HT-29 (cell line): ENCODE measurements around the gene TEX2. TPM values are rescaled to one million over a fixed set of nuclear protein-coding genes. Genes with fewer than 3 reads are reported as not detected.

ENCODE experiments used
- DNase-seq: peaks from one replicate; pipeline ENCODE4 v3.0.0-alpha.2; 2015; ENCODE audit warnings: low spot score
- total RNA-seq: library from RNA; depleted of rRNA; stranded (reverse); fragments of >200 nt; shearing (Covaris generic); gene quantifications from 2 replicates; pipeline ENCODE4 v1.2.3, GENCODE V29; 2014

The TEX2 gene
- total RNA-seq, 1 experiment from 2014 or later: 9.8 TPM

DNA sequence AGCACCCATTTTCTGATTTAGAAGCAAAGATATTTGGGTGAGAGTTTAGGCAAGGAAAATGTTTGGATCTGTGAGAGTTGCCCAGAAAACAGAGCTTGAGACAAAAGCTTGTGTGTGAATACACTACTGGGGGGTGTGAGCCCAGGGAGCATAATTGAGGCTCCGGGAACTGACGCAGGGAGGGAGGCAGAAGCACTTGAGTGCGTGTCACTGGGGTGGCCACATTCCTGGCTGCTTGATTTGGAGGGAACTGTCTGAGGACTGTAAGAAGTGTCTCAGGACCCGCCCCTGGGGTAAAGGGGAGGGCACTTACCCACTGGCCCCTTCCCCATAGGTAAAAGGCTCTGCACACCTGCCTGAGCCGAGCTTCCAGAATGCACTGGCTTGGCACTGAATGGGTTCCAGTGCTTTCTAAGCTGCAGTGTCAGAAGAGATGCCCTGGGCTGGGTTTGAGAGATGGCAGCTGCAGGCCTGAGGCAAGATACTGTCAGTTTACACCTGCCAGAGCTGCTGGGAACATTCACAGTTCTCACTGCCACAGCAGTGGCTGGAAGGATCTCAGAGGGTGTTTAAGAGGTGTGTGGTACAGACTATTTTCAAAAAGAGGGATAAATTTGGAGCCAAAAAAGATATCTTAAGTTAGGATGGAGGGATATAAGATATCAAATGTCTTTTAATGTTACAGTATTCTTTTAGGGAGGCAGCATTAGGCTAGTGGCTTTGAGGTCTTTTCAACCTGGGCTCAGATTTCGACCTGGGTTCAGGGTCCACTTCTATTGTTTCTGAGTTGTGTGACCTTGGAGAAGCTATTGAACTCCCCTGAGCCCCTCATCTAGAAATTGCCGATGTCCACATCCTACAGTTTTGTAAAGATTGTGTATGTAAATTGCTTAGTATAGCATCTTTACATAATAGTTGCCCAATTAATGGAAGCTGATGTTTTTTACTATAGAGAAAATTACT is 6.9 kb upstream of the TEX2 start:
- no peak for DNase-seq

DNA sequence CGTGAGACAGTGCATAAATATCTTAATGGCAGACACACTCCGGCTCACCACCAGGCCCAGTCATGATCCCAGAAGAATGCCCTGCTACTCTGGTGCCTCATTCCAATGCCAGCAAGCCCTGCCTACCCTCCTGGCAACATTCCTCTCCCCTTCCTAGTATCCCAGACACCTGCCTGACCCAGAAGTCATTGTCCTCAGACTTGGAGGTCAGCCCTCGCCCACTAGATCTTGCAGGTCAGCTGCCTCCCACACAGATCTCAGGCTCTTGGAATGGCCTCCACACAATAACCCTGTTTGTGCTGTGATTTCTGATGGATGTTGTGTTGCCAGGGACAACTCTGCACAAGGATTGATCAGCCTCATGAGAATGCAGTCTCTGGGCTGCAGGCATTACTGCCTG is 1.8 kb upstream of the TEX2 start:
- no peak for DNase-seq

DNA sequence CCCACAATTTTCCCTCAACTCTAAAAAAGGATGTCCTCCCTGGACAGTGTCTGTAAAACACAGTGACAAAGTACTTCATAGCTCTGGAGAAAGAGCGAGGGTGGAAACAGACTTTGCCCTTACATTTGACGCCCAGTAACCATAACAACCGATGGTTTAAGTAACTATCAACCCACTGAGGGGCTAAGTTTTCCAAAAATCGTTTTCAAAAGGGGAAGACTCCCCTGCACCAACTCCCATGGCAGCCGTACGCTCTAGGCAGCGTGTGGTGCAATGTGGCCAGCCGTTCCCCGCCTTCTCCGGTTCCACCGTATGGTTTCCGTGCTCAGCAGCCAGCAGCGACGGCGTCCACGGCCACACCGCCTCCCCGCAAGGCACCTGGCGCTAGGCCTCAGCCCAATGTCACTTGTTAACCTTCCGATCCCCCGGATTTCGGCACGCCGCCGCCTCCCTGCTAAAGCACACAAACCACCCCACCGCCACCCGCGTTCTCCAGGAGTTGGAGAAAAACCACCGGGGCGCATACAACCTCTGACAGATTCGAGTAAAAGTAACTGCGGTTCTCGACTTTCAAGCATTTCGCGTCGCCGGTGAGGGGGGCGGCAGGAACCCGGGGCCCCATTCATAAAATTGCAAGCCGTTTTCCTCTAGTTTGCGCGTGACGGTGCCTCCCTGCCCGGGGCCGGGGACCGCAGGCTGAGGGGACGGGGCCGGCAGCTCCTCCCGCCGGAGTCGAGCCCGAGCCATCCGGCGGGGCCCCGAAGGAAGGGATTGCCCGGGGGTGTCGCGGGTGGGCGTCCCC is 661 bp downstream of the TEX2 start:
- peak; percentile 54 for DNase-seq

DNA sequence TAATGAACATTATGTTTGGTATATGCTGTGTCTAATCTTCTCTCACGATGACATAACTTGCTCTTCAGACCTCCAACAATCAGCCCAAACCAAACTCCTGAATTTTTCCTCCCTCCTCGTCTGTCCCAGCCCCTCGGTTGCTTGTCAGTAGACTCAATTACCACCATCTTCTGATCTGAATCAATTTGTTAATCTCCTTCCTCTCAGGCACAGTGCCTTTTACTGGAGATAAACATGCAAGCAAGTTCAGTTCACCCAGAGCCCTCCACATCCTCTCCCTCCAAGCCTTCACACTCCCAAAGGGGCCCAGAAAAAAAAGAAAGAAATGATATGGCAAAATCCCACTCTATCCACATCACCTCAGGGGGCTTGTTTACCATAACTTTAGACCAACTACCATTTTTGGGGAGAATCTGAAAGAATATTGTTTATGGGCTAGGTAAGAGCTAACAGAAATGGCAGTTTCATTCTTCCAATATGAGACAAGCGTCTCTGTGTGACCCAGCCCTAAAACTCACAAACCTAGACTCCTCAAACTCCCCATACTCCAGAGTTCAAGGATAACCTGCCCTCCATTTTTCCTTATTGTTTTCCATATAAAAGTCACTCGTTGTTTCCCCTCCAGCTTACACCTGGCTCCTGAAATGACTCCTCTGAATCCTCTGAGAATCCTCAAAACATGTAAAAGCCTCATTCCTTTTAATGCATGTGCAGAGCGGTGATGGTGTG is 1.5 kb downstream of the TEX2 start:
- DNase-seq: no peak

DNA sequence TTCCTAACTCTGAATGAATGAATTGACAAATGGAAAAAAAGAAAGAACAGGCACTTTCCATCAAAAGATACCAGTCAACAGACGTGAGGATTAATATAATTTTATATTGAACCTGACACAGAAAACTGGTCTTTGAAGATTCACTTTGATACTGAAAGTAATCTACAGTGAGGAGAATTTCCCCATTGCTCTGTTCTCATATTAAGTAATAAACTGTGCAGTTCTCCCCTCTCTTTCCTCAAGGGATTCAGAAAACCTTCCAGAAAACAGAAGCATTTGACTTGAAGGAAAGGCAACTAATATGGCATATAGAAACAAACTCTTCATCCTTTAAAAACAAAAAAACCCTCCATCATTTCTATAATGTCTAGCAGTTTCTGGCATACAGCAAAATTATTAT is 2.2 kb downstream of the TEX2 start:
- DNase-seq: no peak

DNA sequence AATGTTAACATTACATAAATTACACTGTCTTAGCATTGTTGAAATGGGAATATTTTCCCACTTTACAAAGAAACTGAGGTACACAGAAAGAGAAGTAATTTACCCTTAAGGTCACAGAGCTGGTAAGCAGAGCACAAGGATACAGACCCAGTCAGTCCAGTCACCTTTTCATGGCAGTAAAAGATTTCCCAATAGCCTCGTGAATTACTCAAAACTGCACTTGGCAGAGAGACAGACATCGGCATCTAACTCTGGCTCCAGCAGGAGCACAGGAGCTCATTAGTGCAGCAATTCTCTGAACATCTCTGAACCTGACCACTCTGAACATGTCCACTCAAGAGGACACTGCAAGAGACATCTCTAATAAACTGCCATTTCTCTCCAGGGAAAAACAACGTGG is 3.1 kb downstream of the TEX2 start:
- no peak for DNase-seq

DNA sequence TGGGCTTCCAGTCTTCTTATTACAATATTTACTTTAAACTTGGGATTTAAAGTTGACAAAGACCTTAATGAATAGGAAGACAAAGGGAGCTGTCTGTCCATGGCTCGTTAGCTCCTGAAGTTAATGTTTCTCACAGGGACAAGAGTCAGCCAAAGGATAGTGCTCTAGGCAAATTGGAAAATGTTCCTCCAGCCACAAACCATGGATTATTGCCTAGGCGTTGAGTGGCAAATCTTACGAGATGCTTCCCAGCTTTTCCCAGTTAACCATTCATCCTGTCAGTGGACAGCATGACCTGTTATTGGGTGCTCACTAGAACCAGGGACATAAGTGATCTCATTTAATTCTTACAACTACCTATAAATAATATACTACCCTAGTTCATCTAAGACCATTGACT is 3.6 kb downstream of the TEX2 start:
- DNase-seq: no peak

DNA sequence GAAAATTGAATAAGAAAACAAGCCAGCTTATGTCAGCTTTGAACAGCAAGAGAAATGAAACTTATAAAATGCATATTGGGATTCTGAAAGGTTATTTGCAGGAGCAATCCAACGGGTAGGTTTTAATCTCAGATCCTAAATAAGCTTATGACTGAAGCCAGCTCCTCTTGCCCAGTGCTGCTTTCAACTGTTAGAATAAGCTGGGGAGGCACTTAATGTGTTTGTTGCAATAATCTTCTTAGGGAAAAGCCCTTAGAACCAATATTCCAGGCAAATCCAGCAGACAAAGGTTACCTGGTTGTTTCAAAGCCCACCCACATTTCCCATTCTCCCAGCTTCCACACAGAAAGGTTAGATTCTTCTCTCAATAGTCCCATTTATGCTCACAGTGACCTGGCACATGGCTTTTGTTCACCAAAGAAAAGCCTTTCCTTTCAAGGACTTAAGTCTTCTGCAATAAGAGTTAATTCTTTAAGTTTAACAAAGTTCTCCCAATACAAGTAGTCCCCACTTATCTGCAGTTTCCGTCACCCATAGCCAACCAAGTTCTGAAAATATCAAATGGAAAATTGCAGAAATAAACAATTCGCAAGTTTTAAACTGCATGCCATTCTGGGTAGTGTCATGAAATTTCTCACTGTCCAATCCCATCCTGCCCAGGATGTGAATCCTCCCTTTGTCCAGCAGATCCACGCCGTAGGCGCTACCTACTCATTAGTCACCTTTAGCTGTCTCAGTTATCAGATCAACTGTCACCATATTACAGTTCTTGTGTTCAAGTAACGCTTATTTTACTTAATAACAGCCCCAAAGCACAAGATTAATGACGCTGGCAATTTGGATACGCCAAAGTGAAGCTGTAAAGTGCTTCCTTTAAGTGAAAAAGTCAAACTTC is 5.9 kb downstream of the TEX2 start:
- no peak for DNase-seq

DNA sequence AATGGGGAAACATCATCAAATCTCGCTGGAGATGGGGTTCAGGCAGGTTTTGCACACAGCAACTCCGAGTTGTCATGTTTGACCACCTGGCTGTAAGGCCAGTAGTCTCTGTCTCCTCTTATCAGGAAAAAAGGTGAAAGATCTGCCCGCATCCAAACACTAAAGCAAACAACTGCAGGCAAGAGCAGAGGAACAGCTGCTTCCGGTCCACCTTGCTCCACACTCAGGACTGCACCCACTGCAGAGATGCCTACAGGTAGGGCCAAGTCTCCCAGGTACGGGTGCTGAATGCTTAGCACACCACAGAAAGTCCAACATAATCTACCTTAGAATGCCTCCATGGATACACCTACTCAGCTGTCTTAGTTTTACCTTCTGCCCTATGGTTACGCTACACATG is 7.3 kb downstream of the TEX2 start:
- DNase-seq: no peak

DNA sequence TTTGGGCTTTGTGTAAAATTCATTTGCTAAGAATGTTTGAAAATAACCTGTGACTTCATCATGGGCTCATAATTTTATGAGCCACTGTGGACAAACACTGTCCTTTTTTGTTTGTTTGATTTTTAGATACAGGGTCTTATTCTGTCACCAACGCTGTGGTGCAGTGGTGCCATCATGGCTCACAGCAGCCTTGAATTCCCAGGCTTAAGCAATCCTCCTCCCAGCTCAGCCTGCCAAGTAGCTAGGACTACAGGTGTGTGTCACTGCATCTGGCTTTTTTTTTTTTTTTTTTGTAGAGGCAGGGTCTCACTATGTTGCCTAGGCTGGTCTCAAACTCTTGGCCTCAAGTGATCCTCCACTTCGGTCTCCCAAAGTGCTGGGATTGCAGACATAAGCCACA is 8.3 kb downstream of the TEX2 start:
- DNase-seq: no peak

DNA sequence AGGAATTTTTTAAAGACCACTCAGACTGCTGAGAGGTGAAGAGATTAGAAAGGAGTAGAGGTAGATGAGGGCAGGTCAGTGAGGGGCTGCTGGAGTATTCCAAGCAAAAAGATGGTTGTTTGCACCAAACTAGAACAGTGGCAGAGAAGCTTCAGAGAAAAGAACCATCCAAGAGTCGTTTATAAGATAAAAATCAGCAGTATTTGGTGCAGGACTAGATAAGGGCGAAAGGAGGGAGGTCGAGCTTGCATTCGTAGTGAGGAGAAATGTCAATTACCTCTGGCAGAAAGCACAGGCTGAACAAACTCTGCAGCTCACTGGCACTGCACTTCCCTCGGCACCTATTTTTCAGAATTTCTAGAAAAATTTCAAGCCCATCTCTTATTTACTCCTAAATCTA is 9.6 kb downstream of the TEX2 start:
- DNase-seq: no peak

DNA sequence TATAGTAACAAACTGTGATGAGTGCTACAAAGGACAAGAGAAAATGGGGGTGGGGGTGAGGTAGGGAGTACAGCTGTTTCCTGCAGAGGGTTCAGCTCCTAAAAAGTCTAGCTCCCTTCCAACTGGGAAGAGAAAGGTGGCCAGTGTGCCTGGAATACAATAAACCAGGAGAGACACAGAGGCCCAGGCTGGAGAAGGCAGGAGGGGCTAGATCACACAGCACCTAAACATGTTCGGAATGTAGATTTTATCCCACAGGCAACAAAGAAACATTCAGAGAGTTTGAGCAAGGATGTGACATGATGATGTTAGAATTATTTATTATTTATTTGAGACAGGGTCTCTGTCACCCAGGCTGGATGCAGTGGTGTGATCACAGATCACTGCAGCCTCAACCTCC is 10.2 kb downstream of the TEX2 start:
- no peak for DNase-seq

DNA sequence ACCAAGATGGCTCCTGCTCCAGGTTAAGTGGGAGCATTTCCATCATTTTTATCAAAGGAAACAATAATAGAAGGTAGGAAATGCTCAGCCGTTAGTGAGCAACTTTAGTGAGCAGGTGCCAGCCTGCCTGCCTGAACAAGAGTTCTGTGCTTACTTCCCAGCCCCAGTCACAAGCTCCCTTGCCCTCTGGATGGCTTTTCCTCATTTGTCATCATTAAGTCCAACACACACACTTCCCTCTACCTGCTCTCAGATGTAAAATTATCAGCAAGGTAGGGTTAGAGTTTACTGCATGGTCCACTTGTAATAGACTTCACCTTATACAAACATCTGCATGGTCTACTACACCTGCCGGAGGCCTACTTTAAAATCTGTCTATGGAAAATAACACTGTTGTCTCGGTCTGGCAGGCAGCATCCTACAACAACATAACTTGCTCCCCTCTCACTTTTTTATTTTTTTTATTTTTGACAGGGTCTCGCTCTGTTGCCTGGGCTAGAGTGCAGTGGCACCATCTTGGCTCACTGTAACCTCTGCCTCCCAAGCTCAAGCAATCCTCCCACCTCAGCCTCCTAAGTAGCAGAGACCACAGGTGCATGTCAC is 12.7 kb downstream of the TEX2 start:
- no peak for DNase-seq

DNA sequence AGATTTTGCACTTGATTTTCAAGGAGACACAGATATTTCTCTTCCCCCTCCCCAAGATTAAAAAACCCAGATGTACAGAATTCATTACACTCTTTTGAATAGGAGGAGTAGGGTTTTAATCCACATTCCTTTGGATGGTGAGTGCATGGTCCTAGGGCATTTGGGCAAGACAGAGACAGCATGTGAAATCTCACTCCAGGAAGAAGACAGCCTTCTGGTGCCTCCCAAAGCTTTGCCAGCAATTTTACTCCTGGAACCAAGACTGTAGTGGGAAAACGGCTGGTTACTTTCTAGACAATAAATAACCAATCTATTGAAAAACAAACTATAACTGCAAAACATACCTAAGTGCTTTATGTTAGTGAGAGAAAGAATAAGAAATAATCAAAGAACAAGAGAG is 15.2 kb downstream of the TEX2 start:
- DNase-seq: no peak

DNA sequence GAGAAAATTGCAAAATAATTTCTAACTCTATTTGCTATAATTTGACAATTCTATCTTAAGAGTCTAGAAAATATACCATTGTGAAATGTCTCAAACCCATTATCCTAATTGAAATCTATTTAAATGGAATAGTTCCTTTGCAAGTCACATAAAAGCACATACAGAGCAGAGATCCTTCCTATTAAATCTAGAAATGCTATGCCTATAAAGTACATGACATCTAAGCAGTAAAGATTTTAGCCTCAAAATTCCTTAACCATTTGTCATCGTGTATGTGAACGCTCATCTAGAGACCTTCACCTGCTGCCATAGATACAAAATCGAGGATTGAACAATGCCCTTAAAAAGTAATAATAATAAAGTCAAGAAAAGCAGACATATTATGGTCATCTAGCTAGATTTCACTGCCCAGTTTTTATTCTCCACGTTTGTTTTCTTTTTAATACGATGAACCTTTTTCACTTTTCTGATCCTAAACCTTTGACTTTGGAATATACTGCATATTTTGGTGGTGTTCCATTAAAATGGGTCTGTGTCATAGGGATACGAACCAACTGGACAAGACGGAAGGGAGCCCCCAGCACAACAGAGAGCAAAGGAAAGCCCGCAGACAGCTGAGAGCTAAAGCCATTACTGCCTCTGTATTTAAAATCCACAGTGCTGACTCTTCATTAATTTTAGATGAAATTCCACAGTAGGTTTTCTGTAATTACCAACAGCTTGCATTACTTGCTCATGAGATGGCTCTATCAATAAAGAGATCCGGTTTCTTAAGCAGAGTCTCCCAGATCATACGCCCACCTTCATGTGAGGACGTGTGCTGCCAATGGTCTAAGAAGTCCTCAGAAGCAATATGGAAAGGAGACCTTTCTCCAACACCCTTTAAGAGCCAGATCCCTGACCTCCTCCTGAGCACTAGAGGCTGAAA is 17.6 kb downstream of the TEX2 start:
- no peak for DNase-seq

DNA sequence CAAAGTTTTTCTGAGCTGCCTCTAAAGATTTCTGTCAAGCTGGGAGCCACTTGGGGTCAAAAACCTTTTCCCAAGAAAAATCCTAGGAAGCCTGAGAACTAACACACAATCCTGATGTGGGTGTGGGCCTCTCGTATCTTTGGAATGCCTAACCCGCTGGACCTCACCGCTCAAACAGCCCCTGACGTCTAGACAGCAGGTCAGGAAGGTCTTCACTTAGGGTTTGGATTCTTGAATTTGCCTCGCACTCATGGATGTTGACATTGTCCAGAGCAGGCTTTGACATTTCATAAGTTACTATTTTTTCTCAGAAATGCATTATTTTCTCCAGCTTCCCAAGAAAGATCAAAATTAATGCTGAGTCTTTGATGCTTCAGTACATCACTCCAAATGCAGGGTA is 18.9 kb downstream of the TEX2 start:
- DNase-seq: no peak

DNA sequence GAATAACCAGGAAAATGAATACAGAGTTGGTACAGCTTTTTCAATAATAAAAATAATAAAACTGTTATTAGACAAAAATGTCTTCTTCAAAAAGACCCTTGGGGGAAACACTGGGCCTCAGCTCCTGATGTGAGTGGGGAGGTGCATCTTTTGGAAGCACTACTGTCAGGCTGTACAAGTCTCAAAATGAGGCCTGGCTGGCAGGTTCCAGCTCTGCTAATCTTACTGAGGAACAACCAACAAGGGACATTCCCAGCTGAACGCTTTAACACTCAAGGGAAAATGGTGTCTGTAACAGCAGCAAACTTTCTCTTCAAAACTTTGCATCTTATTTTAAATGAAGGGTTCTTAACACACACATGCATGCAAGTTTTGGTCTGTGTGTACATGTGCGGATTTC is 19.7 kb downstream of the TEX2 start:
- no peak for DNase-seq

DNA sequence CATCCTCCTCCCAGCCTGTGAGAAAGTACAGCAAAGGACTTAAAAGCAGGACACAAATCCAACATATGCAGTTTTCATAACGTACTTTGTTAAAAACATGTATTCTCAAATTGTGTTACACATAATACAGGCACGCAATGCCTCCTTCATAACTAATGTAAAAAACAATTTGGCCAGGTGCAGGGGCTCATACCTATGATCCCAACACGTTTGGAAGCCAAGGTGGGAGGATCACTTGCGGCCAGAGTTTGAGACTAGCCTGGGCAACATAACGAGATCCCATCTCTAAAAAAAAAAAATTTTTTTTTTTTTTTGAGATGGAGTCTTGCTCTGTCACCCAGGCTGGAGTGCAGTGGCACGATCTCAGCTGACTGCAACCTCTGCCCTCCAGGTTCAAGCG is 20.4 kb downstream of the TEX2 start:
- no peak for DNase-seq

DNA sequence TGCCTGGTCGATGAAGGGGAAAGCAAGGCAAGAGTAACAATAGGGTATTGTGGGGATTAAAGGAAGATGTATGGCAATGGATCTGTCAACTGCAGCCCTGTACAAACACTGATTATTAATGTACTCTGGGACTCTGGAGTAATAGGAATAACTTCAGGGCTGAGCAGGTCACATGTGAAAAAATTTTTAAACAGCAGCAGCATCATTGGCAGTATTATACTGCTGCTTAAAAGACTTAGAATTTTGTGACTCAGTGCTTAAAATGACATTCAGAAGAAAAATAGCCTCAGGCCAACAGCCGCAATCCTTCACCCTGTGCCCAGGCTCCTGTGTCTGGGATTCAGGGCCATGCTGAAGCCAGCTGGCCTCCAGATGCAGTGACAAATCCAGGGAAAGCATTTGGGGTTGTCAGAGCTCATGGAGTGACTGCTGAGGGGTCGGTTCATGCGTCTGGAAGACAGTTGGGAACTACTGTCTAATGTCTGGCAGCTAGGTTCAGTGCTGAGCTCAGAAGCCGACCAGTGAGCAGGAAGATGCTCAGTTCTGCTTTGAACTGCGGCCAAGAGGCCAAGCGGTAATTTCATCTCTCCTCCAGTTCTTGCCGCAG is 22.2 kb downstream of the TEX2 start:
- DNase-seq: no peak
